K562 (cell line): ENCODE results near the gene EFEMP2. TPM values are rescaled to one million over a fixed set of nuclear protein-coding genes. Genes with fewer than 3 reads are reported as not detected.

Experiments used
- ATAC-seq: fragments of 200-7000 bp; cut with Tn5 transposase; 3 replicates; pipeline ENCODE4 v1.9.1; 2020; ENCODE audit warnings: moderate library complexity
- BruUV-seq: library from RNA; stranded (reverse); fragments of 400-500 nt; replicated peaks from 2 replicates; lab custom pipeline; 2021; lab: Mats Ljungman, UMichigan
- CTCF ChIA-PET: fragments of 300-600 bp; formaldehyde crosslinking; extraction: SDS; loops from one replicate; lab custom pipeline; 2021; ENCODE audit warnings: low intra/inter-chr PET ratio; lab: Yijun Ruan, JAX
- POLR2A ChIA-PET: fragments of 300-600, 350-650 bp; sonication (Branson Sonifier 250); formaldehyde crosslinking; extraction: SDS; loops from one replicate; lab custom pipeline; 2021; ENCODE audit warnings: antibody characterized with exemption, inconsistent platforms; lab: Yijun Ruan, JAX
- DNase-seq, 4 experiments: peaks; one replicate each; pipeline versions ENCODE4 v3.0.0 to v3.0.0-alpha.2; 2011 to 2018; ENCODE audit warnings: low spot score in 3 of 4, mixed read lengths in 3 of 4; ENCODE audit errors: extremely low read depth in 1 of 4
- FAIRE-seq: peaks from 2 replicates; lab custom pipeline; 2011; peaks lifted over from hg19 to GRCh38; lab: Jason Lieb, UNC
- H2AFZ ChIP-seq: 2 replicates; pipeline ENCODE4 v1.6.0; 2011; ENCODE audit warnings: low read depth, low read length, control low read depth, inconsistent platforms
- H3K27ac ChIP-seq: fragments of 200-600 bp; 3 replicates; pipeline ENCODE4 v1.8.0; 2011; ENCODE audit warnings: low read depth, mild to moderate bottlenecking, control low read depth, inconsistent platforms, low read length, moderate library complexity, mixed read lengths; ENCODE audit errors: extremely low read depth
- H3K27me3 ChIP-seq, 2 experiments: fragments of 300-600 bp in 1 of 2; 2 replicates in 1 of 2; 3 replicates in 1 of 2; pipeline versions ENCODE4 v1.6.0 to v1.8.0; 2011; ENCODE audit warnings: inconsistent platforms in 2 of 2, low read length in 2 of 2, mild to moderate bottlenecking in 1 of 2, mixed read lengths in 1 of 2, moderate library complexity in 1 of 2; ENCODE audit not compliant: control insufficient read depth in 2 of 2, insufficient read depth in 2 of 2
- H3K36me3 ChIP-seq: fragments of 300-600 bp; 3 replicates; pipeline ENCODE4 v1.8.0; 2011; ENCODE audit warnings: mild to moderate bottlenecking, low read length, inconsistent platforms; ENCODE audit not compliant: control insufficient read depth, insufficient read depth
- H3K4me1 ChIP-seq, 2 experiments: fragments of 200-600 bp in 1 of 2; replicated peaks in 1 of 2; 2 replicates in 1 of 2; 3 replicates in 1 of 2; pipeline versions ENCODE4 v1.5.1 to v1.8.0; 2011; ENCODE audit warnings: inconsistent platforms in 2 of 2, low read length in 2 of 2, mild to moderate bottlenecking in 1 of 2, mixed read lengths in 1 of 2, moderate library complexity in 1 of 2; ENCODE audit not compliant: control insufficient read depth in 2 of 2, insufficient read depth in 2 of 2
- H3K4me2 ChIP-seq: 2 replicates; pipeline ENCODE4 v1.6.1; 2011; ENCODE audit warnings: low read length, control low read depth, inconsistent platforms, mixed read lengths; ENCODE audit not compliant: insufficient read depth
- H3K4me3 ChIP-seq: fragments of 200-600 bp; sonication (generic), shearing (Covaris generic); 2 replicates; pipeline ENCODE4 v1.5.1; 2016; ENCODE audit warnings: control low read depth, inconsistent platforms
- H3K79me2 ChIP-seq: fragments of 200-600 bp; 3 replicates; pipeline ENCODE4 v1.8.0; 2011; ENCODE audit warnings: low read length, inconsistent platforms; ENCODE audit not compliant: control insufficient read depth, insufficient read depth
- H3K9ac ChIP-seq, 2 experiments: 2 replicates each; pipeline versions ENCODE4 v1.6.0 to v1.6.1; 2011; ENCODE audit warnings: low read depth in 2 of 2, low read length in 2 of 2, control low read depth in 1 of 2, inconsistent platforms in 1 of 2, mild to moderate bottlenecking in 1 of 2, mixed read lengths in 1 of 2; ENCODE audit not compliant: insufficient read depth in 1 of 2
- H3K9me1 ChIP-seq: one replicate; pipeline ENCODE4 v1.6.0; 2011; ENCODE audit warnings: inconsistent platforms, mild to moderate bottlenecking, low read length, moderate library complexity; ENCODE audit not compliant: control insufficient read depth, insufficient read depth
- H3K9me3 ChIP-seq: replicated peaks from 2 replicates; pipeline ENCODE4 v1.5.1; 2011; ENCODE audit warnings: low read depth, low read length, inconsistent platforms; ENCODE audit not compliant: control insufficient read depth, insufficient read depth
- H4K20me1 ChIP-seq: replicated peaks from 2 replicates; pipeline ENCODE4 v1.6.1; 2011; ENCODE audit warnings: low read length, inconsistent platforms, mixed read lengths; ENCODE audit not compliant: control insufficient read depth, insufficient read depth
- RAD21 ChIP-seq, 2 experiments: fragments of 250-450 bp in 1 of 2; fragments of 450-650 bp in 1 of 2; sonication (Bioruptor Pico) in 1 of 2; formaldehyde crosslinking in 1 of 2; IDR thresholded peaks in 1 of 2; conservative IDR thresholded peaks in 1 of 2; 2 replicates each; pipeline versions ENCODE4 v1.4.0 to v1.8.0; 2020 to 2022; ENCODE audit warnings: mild to moderate bottlenecking in 2 of 2, moderate library complexity in 1 of 2
- ZBTB33 ChIP-seq: sonication (generic); formaldehyde crosslinking; IDR thresholded peaks from 2 replicates; pipeline ENCODE4 v1.8.1; 2023; ENCODE audit warnings: mild to moderate bottlenecking, missing genetic modification reagents
- WGBS: fragments of 100-300 bp; shearing (Covaris generic); methylation state at CpG from one replicate; pipeline ENCODE4 v1.1.6; 2016; ENCODE audit warnings: low coverage, mixed read lengths; ENCODE audit not compliant: insufficient coverage; ENCODE audit errors: missing lambda C conversion rate; 5-methylcytosine and 5-hydroxymethylcytosine counted together
- in situ Hi-C: fragments of 300-500 bp; cut with MboI; formaldehyde crosslinking; loops from 4 replicates; pipeline ENCODE4 v1.15.0; 2018; ENCODE audit warnings: inconsistent platforms, mixed read lengths
- intact Hi-C: fragments of 100-400 bp; cut with micrococcal nuclease; formaldehyde crosslinking; loops from 2 replicates; pipeline ENCODE4 v1.14.2; 2022
- polyA plus RNA-seq, 8 experiments: library from polyadenylated mRNA; depleted of rRNA in 4 of 8; stranded (reverse) in 5 of 8; unstranded in 3 of 8; fragments of >200 nt; fragmentation: Nextera tagmentation in 2 of 8; fragmentation: Illumina TruSeq in 1 of 8; extraction: Ambion mirVana in 2 of 8; extraction: Trizol in 1 of 8; gene quantifications; 2 replicates each; pipeline versions ENCODE4 v1.2.1 to v1.2.3, GENCODE V29; 2011 to 2014; ENCODE audit warnings: inconsistent platforms in 1 of 8, missing spikeins in 1 of 8
- total RNA-seq, 7 experiments: library from RNA; depleted of rRNA in 6 of 7; stranded (reverse); fragments of >200 nt in 6 of 7; fragmentation: Illumina TruSeq in 2 of 7; extraction: Trizol in 2 of 7; gene quantifications; 2 replicates each; pipeline versions ENCODE4 v1.2.1 to v1.2.3, GENCODE V29; 2011 to 2021; ENCODE audit warnings: low replicate concordance in 1 of 7

The EFEMP2 gene
- total and polyA plus RNA-seq, 9 of the 15 experiments (the other 6 are each of a cell fraction or from before 2014, with no cell fraction given): 0.07 to 2.9 (median 0.69) TPM; not detected in 1

- ChIA-PET POLR2A (interaction anchor here (1.1 to 3.4 kb wide), 6 partner anchors 9 to 111 kb away, joined by 3 to 18 read pairs (median 4); partner anchors contain the start of gene KAT5), CTCF (no interaction called here)
- Histone ChIP-seq H3K9me3 (no peaks in the 10 kb centered on the region), H3K4me1 (peaks cover 0 to 4% of the 10 kb centered on the region in 2 experiments; a peak in 2 of 5 replicates), H2AFZ (no peak overlapping the region), H3K27ac (no peak overlapping the region), H3K4me3 (no peak overlapping the region), H3K36me3 (no peaks in the 10 kb centered on the region), H3K9ac (peak overlapping the region in 1 of 2 experiments; percentile 36; a peak in 1 of 4 replicates), H3K27me3 (no peaks in the 10 kb centered on the region), H3K4me2 (no peak overlapping the region), H3K79me2 (no peaks in the 10 kb centered on the region), H4K20me1 (no peaks in the 10 kb centered on the region), H3K9me1 (no peaks in the 10 kb centered on the region)
- TF ChIP-seq ZBTB33 (CRISPR knock-in tag) (peak; percentile 73), RAD21 (CRISPR knock-in tag; conservative IDR thresholded peaks at IDR 0.05 in 1 of 2, IDR thresholded peaks at IDR 0.05 in 1 of 2) (no peak)
- DNase-seq: peak in 1 of 4 experiments; percentile 3
- in situ Hi-C loops: loop anchor here (5.0 kb wide), 1 partner anchor 111 kb away; the partner anchor contains the start of gene KAT5
- no peak for FAIRE-seq
- WGBS: 42% methylated on average over 15 of the region's 15 CpGs
- no peak for ATAC-seq
- intact Hi-C loops: no loop called here
- no TSS peak for BruUV-seq
These were observed 49.6 kb downstream of the EFEMP2 start for GRCh38 chr11:65822776-65823528.
